GM10266 (cell line): ENCODE data around the gene LZTFL1.

Experiments used
- DNase-seq: peaks from one replicate; pipeline ENCODE4 v3.0.0; 2012; ENCODE audit errors: extremely low spot score
- CTCF ChIP-seq: IDR thresholded peaks from 2 replicates; pipeline ENCODE4 v1.5.1; 2012; ENCODE audit warnings: mild to moderate bottlenecking, low read depth; ENCODE audit not compliant: control insufficient read depth, insufficient read depth; ENCODE audit errors: missing control alignments

Gene LZTFL1

GRCh38 chr3:45807681-45808540, 34.0 kb downstream of the LZTFL1 start:
- TF ChIP-seq CTCF, result no peak
- DNase-seq, result no peak

- no peak for TF ChIP-seq CTCF
- DNase-seq, result no peak
Observed at GRCh38 chr3:45807133-45807532, 34.8 kb downstream of the LZTFL1 start.

- DNase-seq, result no peak
- TF ChIP-seq CTCF, result no peak
Observed at GRCh38 chr3:45806072-45806471, 35.8 kb downstream of the LZTFL1 start.

- DNase-seq, result no peak
- TF ChIP-seq CTCF, result no peak
Observed at GRCh38 chr3:45803252-45803935, 38.5 kb downstream of the LZTFL1 start.

GRCh38 chr3:45802146-45802545, 39.8 kb downstream of the LZTFL1 start:
- DNase-seq, result no peak
- no peak for TF ChIP-seq CTCF

GRCh38 chr3:45800611-45801010, 41.3 kb downstream of the LZTFL1 start:
- DNase-seq, result no peak
- no peak for TF ChIP-seq CTCF

GRCh38 chr3:45799586-45799985, 42.3 kb downstream of the LZTFL1 start:
- no peak for TF ChIP-seq CTCF
- no peak for DNase-seq
